SU-DHL-6 (cell line): ENCODE data around the gene ETFB.

Experiments
- H2AFZ ChIP-seq: fragments of 200-600 bp; sonication (generic); 2 replicates; pipeline ENCODE4 v1.6.1; 2014; ENCODE audit warnings: low read depth, mild to moderate bottlenecking, moderate library complexity, mixed read lengths, antibody characterized with exemption, low read length; ENCODE audit not compliant: severe bottlenecking
- H3F3A ChIP-seq: fragments of 200-600 bp; shearing (Covaris generic); 2 replicates; pipeline ENCODE4 v1.6.0; 2016; ENCODE audit warnings: antibody characterized with exemption, mild to moderate bottlenecking; ENCODE audit not compliant: insufficient read depth
- H3K27ac ChIP-seq: fragments of 200-600 bp; sonication (generic); 2 replicates; pipeline ENCODE4 v1.5.1; 2016; ENCODE audit warnings: low read depth, mild to moderate bottlenecking, low read length, moderate library complexity, mixed read lengths
- H3K27me3 ChIP-seq: fragments of 200-600 bp; sonication (generic), shearing (Covaris generic); 2 replicates; pipeline ENCODE4 v1.6.0; 2014; ENCODE audit warnings: mild to moderate bottlenecking, low read length
- H3K36me3 ChIP-seq: fragments of 200-600 bp; sonication (generic); 2 replicates; pipeline ENCODE4 v1.6.1; 2014; ENCODE audit warnings: mild to moderate bottlenecking, low read length, mixed read lengths
- H3K4me2 ChIP-seq: fragments of 300-600, 200-600 bp; shearing (Covaris generic), sonication (generic); 2 replicates; pipeline ENCODE4 v1.6.0; 2014; ENCODE audit warnings: low read length, low read depth, mild to moderate bottlenecking; ENCODE audit not compliant: poor library complexity, severe bottlenecking
- H3K4me3 ChIP-seq: fragments of 200-600 bp; sonication (generic); 2 replicates; pipeline ENCODE4 v1.5.1; 2014; ENCODE audit warnings: antibody characterized with exemption, low read length, mild to moderate bottlenecking, mixed read lengths; ENCODE audit not compliant: insufficient read depth, poor library complexity, severe bottlenecking
- H3K79me2 ChIP-seq: fragments of 200-600 bp; sonication (generic); 2 replicates; pipeline ENCODE4 v1.6.1; 2014; ENCODE audit warnings: mild to moderate bottlenecking, low read length, moderate library complexity; ENCODE audit not compliant: insufficient read depth
- H3K9ac ChIP-seq: fragments of 200-600 bp; sonication (generic); 2 replicates; pipeline ENCODE4 v1.7.0; 2014; ENCODE audit warnings: mild to moderate bottlenecking, low read length
- H3K9me2 ChIP-seq: fragments of 200-600 bp; sonication (generic); replicated peaks from 2 replicates; pipeline ENCODE4 v1.6.1; 2014; ENCODE audit warnings: low read length; ENCODE audit not compliant: insufficient read depth
- H3K9me3 ChIP-seq: fragments of 200-600 bp; sonication (generic); 2 replicates; pipeline ENCODE4 v1.6.1; 2014; ENCODE audit warnings: low read length, mixed read lengths; ENCODE audit not compliant: insufficient read depth
- H4K20me1 ChIP-seq: fragments of 200-600 bp; sonication (generic); 2 replicates; pipeline ENCODE4 v1.6.1; 2014; ENCODE audit warnings: low read depth, mild to moderate bottlenecking, antibody characterized with exemption, low read length, moderate library complexity, mixed read lengths
- EZH2phosphoT487 ChIP-seq: fragments of 200-600 bp; sonication (generic), shearing (Covaris generic); conservative IDR thresholded peaks from 2 replicates; pipeline ENCODE4 v1.6.1; 2018; ENCODE audit warnings: mild to moderate bottlenecking, antibody characterized with exemption, low read length, moderate library complexity, mixed read lengths
- TF ChIP-seq, protein P1 (sequence below): fragments of 200-600 bp; sonication (generic); IDR thresholded peaks from one replicate; pipeline ENCODE4 v1.5.1; 2017; ENCODE audit warnings: antibody characterized with exemption, mild to moderate bottlenecking, low read length, moderate library complexity; ENCODE audit not compliant: insufficient read depth, poor library complexity, severe bottlenecking

Gene ETFB

DNA sequence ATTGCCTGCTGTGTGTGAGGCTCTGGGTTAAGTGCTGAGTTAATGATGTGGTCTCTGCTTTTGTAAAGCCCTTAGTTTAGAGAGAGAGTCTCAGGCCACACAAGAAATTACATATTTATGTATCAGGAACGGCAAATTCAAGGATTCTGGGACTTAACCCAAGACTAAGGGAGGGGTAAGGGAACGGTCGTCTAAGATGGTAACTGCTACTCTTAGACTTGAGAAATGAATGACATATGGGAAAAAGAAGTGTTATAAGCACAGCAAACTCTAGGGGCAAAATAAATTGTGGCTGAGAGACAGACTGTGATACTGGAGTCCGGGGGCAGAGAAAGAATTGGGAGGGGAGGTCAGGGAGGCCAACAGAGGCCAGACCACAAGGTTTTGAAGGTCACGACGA, 34.5 kb downstream of the ETFB start:
- no peaks in the 10 kb centered on the region for H3K9me2 ChIP-seq
- H3K27ac ChIP-seq, result no peak overlapping the region
- H3K4me3 ChIP-seq, result no peak overlapping the region
- H3K27me3 ChIP-seq, result no peaks in the 10 kb centered on the region
- no peaks in the 10 kb centered on the region for H3K79me2 ChIP-seq
- no peaks in the 10 kb centered on the region for H4K20me1 ChIP-seq
- H3F3A ChIP-seq, result no peaks in the 10 kb centered on the region
- H2AFZ ChIP-seq, result no peak overlapping the region
- no peaks in the 10 kb centered on the region for H3K9me3 ChIP-seq
- H3K9ac ChIP-seq, result no peak overlapping the region
- H3K36me3 ChIP-seq, result no peaks in the 10 kb centered on the region
- no peak overlapping the region for H3K4me2 ChIP-seq
- TF ChIP-seq, protein P1, sequence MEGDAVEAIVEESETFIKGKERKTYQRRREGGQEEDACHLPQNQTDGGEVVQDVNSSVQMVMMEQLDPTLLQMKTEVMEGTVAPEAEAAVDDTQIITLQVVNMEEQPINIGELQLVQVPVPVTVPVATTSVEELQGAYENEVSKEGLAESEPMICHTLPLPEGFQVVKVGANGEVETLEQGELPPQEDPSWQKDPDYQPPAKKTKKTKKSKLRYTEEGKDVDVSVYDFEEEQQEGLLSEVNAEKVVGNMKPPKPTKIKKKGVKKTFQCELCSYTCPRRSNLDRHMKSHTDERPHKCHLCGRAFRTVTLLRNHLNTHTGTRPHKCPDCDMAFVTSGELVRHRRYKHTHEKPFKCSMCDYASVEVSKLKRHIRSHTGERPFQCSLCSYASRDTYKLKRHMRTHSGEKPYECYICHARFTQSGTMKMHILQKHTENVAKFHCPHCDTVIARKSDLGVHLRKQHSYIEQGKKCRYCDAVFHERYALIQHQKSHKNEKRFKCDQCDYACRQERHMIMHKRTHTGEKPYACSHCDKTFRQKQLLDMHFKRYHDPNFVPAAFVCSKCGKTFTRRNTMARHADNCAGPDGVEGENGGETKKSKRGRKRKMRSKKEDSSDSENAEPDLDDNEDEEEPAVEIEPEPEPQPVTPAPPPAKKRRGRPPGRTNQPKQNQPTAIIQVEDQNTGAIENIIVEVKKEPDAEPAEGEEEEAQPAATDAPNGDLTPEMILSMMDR, result no peak
- TF ChIP-seq EZH2phosphoT487, result no peak

DNA sequence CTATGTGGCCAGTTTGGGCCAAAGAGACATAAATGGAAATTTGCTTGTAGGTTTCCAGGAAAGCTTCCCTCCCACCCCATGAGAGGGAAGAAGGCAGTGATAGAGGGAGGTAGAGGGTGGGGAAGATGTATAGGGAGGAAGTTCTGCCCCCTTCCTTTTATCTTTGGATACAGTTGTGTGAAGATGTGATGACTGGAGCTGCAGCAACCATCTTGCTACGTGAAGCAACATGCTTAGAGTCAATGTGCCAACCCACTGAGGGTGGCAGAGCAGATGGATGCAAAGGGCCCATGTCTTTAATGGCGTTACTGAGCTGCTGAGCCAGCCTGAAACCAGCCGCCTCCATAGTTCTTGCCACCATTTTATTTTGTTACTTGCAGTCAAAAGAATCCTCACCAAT, 35.0 kb downstream of the ETFB start:
- TF ChIP-seq, protein P1, result no peak
- TF ChIP-seq EZH2phosphoT487, result no peak

DNA sequence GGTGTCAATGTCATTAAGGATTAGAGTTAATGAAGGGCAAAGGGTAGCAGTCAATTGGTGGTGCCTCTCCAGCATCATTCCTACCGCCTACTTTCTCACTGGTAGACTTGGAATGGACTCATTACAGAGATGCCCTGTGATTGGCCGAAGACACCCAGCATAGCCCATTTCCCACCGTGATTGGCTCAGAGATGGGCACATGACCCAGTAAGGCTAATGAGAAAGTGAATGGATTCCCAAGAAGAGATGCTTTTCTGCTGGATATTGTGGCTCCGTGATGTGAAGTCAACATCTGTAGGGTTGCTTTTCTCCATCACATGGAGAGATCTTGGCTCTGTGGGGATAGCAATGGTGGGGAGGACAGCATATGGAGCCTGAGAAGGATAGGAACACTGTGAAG, 35.8 kb downstream of the ETFB start:
- TF ChIP-seq, protein P1, result no peak
- no peak for TF ChIP-seq EZH2phosphoT487

More for the DNA sequence above, 35.0 kb downstream of the ETFB start:
- Histone ChIP-seq H3K27me3 (no peaks in the 10 kb centered on the region), H3K27ac (no peak overlapping the region), H3K79me2 (no peaks in the 10 kb centered on the region), H3K9me3 (no peaks in the 10 kb centered on the region), H3F3A (no peaks in the 10 kb centered on the region), H3K4me3 (no peak overlapping the region), H4K20me1 (no peaks in the 10 kb centered on the region), H3K4me2 (no peak overlapping the region), H3K36me3 (no peaks in the 10 kb centered on the region), H3K9me2 (no peaks in the 10 kb centered on the region), H2AFZ (no peak overlapping the region), H3K9ac (no peak overlapping the region)

DNA sequence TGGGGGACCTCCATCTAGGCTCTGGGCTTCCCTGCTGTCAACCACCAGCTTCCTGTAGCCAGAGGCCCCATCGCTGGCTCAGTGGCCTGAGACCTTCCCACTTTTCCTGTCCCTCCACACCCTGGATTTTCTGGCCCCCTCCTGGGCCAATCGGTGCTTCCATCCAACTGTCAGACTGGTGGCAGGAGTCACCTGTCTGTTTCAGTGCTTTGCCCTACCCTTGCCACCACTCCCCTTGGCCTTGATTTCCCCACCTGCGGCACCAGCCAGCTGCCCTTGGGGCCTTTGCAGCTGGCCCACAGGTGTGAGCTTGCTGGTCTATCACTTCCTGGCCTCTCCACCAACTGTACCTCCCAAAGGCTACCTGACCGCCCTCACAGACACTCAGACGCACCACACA, 36.8 kb downstream of the ETFB start:
- Histone ChIP-seq H3K9me3 (no peaks in the 10 kb centered on the region), H3K36me3 (no peaks in the 10 kb centered on the region), H3K27ac (no peak overlapping the region)

More for the DNA sequence above, 35.8 kb downstream of the ETFB start:
- no peaks in the 10 kb centered on the region for H3K9me2 ChIP-seq
- no peak overlapping the region for H3K4me3 ChIP-seq
- H3K27ac ChIP-seq, result no peak overlapping the region
- no peak overlapping the region for H3K9ac ChIP-seq
- H2AFZ ChIP-seq, result no peak overlapping the region
- no peaks in the 10 kb centered on the region for H3F3A ChIP-seq
- no peaks in the 10 kb centered on the region for H4K20me1 ChIP-seq
- H3K9me3 ChIP-seq, result no peaks in the 10 kb centered on the region
- H3K79me2 ChIP-seq, result no peaks in the 10 kb centered on the region
- no peaks in the 10 kb centered on the region for H3K36me3 ChIP-seq
- H3K4me2 ChIP-seq, result no peak overlapping the region
- H3K27me3 ChIP-seq, result no peaks in the 10 kb centered on the region

More for the DNA sequence above, 36.8 kb downstream of the ETFB start:
- TF ChIP-seq, protein P1, result no peak
- no peak for TF ChIP-seq EZH2phosphoT487
- Histone ChIP-seq H3K9ac (no peak overlapping the region), H3K27me3 (no peaks in the 10 kb centered on the region), H4K20me1 (no peaks in the 10 kb centered on the region), H3K9me2 (no peaks in the 10 kb centered on the region), H3K79me2 (no peaks in the 10 kb centered on the region), H3F3A (no peaks in the 10 kb centered on the region), H2AFZ (no peak overlapping the region), H3K4me2 (no peak overlapping the region), H3K4me3 (no peak overlapping the region)
